Measurements from ENCODE around the gene FKBP15. TPM values are rescaled to one million over a fixed set of nuclear protein-coding genes. Genes with fewer than 3 reads are reported as not detected.

The FKBP15 gene
- total and polyA plus RNA-seq, 2 experiments from 2014 or later: 7.9 to 14.9 TPM

DNA sequence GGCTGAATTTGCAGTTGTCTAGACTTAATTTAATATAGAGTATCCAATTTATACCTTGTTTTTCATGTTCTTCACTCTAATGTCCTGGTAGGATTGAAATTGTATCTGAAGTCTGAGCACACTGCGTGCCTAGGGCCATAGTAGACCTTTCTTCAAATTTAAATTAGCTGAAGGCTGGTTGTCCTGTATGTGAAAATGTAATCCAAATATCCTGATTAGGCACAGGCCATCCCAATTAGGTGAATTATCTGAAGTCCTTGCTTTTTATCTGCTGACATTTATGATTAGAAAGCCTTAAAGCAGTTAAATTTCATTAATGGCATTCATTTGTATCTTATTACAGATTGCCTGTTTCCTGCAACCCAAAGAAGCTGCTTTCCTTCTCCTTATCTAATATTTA, 33.9 kb upstream of the FKBP15 start:
- Histone ChIP-seq H3F3A (replicated peaks; ENCODE audit: low read depth) (no peaks in the 10 kb centered on the region), H3K4me1 (ENCODE audit: insufficient read depth) (no peaks in the 10 kb centered on the region), H3K4me3 (no peak overlapping the region), H4K20me1 (replicated peaks; ENCODE audit: insufficient read depth) (peaks cover 8% of the 10 kb centered on the region; the same call in 1 of the 2 replicates), H3K27ac (ENCODE audit: low read depth) (no peak overlapping the region), H3K27me3 (ENCODE audit: insufficient read depth) (no peaks in the 10 kb centered on the region), H3K4me2 (no peak overlapping the region), H2AFZ (no peak overlapping the region), H3K9me2 (ENCODE audit: insufficient read depth) (no peaks in the 10 kb centered on the region), H3K79me2 (replicated peaks; ENCODE audit: insufficient read depth) (no peaks in the 10 kb centered on the region; the same call in 1 of the 2 replicates), H3K36me3 (ENCODE audit: insufficient read depth) (peaks cover 13% of the 10 kb centered on the region)
- DNase-seq (ENCODE audit: low spot score) (no peak), ATAC-seq (no peak)
- Mint-ChIP-seq H3K4me1 (no peaks in the 10 kb centered on the region), H3K9me3 (peaks cover 2% of the 10 kb centered on the region; the same call in 1 of the 3 replicates), H3K27me3 (ENCODE audit: insufficient read depth, low read depth, poor library complexity) (no peaks in the 10 kb centered on the region), H3K36me3 (ENCODE audit: low read depth) (peaks cover 14% of the 10 kb centered on the region), H3K27ac (no peak overlapping the region), H3K4me3 (no peak overlapping the region)
- TF ChIP-seq, protein P1, sequence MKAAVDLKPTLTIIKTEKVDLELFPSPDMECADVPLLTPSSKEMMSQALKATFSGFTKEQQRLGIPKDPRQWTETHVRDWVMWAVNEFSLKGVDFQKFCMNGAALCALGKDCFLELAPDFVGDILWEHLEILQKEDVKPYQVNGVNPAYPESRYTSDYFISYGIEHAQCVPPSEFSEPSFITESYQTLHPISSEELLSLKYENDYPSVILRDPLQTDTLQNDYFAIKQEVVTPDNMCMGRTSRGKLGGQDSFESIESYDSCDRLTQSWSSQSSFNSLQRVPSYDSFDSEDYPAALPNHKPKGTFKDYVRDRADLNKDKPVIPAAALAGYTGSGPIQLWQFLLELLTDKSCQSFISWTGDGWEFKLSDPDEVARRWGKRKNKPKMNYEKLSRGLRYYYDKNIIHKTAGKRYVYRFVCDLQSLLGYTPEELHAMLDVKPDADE (IDR thresholded peaks at IDR 0.05): no peak
- TF ChIP-seq NANOG (IDR thresholded peaks at IDR 0.05; ENCODE audit: borderline replicate concordance) (no peak), POLR2AphosphoS5 (IDR thresholded peaks at IDR 0.05; ENCODE audit: low read depth) (no peak), STAT1 (IDR thresholded peaks at IDR 0.05; ENCODE audit: unreplicated experiment) (no peak), EZH2 (IDR thresholded peaks at IDR 0.05; ENCODE audit: low read depth, unreplicated experiment) (no peak), ZNF114 (CRISPR knock-in tag; IDR thresholded peaks at IDR 0.05) (no peak), EZH2phosphoT487 (IDR thresholded peaks at IDR 0.05; ENCODE audit: unreplicated experiment) (no peak), JUNB (IDR thresholded peaks at IDR 0.05; ENCODE audit: unreplicated experiment) (no peak), ZNF462 (CRISPR knock-in tag; IDR thresholded peaks at IDR 0.05) (no peak), ZNF331 (CRISPR knock-in tag; IDR thresholded peaks at IDR 0.05; ENCODE audit: low read depth) (no peak), CREB1 (CRISPR knock-in tag; IDR thresholded peaks at IDR 0.05; ENCODE audit: low read depth) (no peak)
- TF ChIP-seq, protein P2, sequence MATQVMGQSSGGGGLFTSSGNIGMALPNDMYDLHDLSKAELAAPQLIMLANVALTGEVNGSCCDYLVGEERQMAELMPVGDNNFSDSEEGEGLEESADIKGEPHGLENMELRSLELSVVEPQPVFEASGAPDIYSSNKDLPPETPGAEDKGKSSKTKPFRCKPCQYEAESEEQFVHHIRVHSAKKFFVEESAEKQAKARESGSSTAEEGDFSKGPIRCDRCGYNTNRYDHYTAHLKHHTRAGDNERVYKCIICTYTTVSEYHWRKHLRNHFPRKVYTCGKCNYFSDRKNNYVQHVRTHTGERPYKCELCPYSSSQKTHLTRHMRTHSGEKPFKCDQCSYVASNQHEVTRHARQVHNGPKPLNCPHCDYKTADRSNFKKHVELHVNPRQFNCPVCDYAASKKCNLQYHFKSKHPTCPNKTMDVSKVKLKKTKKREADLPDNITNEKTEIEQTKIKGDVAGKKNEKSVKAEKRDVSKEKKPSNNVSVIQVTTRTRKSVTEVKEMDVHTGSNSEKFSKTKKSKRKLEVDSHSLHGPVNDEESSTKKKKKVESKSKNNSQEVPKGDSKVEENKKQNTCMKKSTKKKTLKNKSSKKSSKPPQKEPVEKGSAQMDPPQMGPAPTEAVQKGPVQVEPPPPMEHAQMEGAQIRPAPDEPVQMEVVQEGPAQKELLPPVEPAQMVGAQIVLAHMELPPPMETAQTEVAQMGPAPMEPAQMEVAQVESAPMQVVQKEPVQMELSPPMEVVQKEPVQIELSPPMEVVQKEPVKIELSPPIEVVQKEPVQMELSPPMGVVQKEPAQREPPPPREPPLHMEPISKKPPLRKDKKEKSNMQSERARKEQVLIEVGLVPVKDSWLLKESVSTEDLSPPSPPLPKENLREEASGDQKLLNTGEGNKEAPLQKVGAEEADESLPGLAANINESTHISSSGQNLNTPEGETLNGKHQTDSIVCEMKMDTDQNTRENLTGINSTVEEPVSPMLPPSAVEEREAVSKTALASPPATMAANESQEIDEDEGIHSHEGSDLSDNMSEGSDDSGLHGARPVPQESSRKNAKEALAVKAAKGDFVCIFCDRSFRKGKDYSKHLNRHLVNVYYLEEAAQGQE (IDR thresholded peaks at IDR 0.05; ENCODE audit: unreplicated experiment): no peak
- TF ChIP-seq, protein P3, sequence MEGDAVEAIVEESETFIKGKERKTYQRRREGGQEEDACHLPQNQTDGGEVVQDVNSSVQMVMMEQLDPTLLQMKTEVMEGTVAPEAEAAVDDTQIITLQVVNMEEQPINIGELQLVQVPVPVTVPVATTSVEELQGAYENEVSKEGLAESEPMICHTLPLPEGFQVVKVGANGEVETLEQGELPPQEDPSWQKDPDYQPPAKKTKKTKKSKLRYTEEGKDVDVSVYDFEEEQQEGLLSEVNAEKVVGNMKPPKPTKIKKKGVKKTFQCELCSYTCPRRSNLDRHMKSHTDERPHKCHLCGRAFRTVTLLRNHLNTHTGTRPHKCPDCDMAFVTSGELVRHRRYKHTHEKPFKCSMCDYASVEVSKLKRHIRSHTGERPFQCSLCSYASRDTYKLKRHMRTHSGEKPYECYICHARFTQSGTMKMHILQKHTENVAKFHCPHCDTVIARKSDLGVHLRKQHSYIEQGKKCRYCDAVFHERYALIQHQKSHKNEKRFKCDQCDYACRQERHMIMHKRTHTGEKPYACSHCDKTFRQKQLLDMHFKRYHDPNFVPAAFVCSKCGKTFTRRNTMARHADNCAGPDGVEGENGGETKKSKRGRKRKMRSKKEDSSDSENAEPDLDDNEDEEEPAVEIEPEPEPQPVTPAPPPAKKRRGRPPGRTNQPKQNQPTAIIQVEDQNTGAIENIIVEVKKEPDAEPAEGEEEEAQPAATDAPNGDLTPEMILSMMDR (conservative IDR thresholded peaks at IDR 0.05; ENCODE audit: low read depth in 2 of 2): no peak

All from GM23338 (cell line).